GM12873 (cell line): ENCODE measurements around the gene SPEF2.

Experiments used
- TF ChIP-seq, protein P1 (sequence below): IDR thresholded peaks from 2 replicates; pipeline ENCODE4 v1.5.1; 2012; ENCODE audit warnings: low read depth, mild to moderate bottlenecking, moderate library complexity, low read length, control low read depth; ENCODE audit not compliant: insufficient read depth; ENCODE audit errors: missing control alignments

Gene SPEF2

DNA sequence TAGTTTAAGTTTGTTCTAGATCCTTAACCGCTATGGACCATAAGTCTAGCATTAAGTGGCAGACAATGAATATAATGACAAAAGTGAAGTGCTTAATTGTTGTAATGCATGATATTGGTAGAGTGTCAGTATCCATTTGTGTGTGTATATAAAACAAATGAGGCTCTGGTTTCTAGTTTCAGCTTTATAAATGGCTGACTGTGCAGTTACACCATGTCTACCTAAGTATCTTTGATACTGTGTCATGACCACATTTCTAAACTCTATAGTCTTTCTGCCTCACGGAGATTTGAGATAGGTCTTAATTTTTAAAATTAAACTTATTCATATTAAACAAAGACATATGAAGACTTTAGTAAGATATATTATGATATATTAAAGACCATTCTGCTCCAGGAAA lies 92.0 kb downstream of the SPEF2 start:
- TF ChIP-seq, protein P1, sequence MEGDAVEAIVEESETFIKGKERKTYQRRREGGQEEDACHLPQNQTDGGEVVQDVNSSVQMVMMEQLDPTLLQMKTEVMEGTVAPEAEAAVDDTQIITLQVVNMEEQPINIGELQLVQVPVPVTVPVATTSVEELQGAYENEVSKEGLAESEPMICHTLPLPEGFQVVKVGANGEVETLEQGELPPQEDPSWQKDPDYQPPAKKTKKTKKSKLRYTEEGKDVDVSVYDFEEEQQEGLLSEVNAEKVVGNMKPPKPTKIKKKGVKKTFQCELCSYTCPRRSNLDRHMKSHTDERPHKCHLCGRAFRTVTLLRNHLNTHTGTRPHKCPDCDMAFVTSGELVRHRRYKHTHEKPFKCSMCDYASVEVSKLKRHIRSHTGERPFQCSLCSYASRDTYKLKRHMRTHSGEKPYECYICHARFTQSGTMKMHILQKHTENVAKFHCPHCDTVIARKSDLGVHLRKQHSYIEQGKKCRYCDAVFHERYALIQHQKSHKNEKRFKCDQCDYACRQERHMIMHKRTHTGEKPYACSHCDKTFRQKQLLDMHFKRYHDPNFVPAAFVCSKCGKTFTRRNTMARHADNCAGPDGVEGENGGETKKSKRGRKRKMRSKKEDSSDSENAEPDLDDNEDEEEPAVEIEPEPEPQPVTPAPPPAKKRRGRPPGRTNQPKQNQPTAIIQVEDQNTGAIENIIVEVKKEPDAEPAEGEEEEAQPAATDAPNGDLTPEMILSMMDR, result no peak

GRCh38 chr5:35717718-35718117 lies 100.1 kb downstream of the SPEF2 start:
- TF ChIP-seq, protein P1, result peak; percentile 21

GRCh38 chr5:35735718-35736117 lies 118.1 kb downstream of the SPEF2 start:
- TF ChIP-seq, protein P1, result no peak

DNA sequence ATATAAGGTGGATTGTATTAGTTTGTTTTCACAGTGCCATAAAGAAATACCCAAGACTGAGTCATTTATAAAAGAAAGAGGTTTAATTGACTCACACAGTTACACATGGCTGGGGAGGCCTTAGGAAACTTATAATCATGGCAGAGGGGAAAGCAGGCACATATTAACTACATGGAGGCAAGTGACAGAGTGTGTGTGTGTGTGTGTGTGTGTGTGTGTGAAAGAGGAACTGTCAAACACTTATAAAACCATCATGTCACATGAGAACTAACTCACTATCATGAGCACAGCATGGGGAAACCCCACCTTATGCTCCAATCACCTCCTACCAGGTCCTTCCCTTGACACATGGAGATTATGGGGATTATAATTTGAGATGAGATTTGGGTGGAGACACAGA lies 118.6 kb downstream of the SPEF2 start:
- TF ChIP-seq, protein P1, result no peak

GRCh38 chr5:35741126-35741716 lies 123.6 kb downstream of the SPEF2 start:
- TF ChIP-seq, protein P1, result no peak

DNA sequence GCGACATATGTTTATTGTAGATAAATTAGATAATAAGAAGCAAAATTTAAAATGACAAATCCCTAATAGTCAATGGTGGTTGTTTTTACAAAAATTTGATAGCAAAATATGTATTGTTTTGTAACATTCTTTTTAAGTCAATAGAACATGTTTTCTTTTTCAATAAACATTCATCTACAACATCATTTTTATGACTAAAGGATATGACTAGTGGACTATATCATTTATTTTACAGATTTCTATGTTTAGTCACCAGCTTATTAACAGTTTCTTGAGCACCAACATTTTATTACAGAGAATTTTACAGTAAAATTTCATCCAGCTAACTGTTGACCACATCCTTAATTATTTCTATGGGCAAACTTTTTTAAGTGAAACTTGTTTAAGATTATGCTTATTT lies 124.3 kb downstream of the SPEF2 start:
- TF ChIP-seq, protein P1, result no peak

DNA sequence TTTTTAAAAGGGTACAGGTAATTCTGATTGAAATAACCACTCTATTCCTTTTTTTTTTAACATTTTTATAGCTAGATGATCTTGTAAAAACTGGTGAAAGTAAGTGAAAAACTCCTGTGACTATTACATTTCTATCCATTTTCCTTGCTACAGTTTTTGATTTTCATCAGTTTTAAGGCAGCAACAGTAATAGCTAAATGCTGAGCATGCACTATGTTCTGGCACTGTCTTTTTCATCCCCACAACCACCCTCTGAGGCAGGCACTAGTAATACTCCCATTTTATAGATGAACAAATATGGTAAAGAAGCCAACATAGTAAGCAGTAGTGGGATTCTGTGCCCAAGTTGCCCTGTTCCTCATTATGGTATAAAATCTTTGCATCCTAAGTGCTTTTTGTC lies 126.0 kb downstream of the SPEF2 start:
- TF ChIP-seq, protein P1, result no peak
